ENCODE results near the gene TRABD2A.

Gene TRABD2A

DNA sequence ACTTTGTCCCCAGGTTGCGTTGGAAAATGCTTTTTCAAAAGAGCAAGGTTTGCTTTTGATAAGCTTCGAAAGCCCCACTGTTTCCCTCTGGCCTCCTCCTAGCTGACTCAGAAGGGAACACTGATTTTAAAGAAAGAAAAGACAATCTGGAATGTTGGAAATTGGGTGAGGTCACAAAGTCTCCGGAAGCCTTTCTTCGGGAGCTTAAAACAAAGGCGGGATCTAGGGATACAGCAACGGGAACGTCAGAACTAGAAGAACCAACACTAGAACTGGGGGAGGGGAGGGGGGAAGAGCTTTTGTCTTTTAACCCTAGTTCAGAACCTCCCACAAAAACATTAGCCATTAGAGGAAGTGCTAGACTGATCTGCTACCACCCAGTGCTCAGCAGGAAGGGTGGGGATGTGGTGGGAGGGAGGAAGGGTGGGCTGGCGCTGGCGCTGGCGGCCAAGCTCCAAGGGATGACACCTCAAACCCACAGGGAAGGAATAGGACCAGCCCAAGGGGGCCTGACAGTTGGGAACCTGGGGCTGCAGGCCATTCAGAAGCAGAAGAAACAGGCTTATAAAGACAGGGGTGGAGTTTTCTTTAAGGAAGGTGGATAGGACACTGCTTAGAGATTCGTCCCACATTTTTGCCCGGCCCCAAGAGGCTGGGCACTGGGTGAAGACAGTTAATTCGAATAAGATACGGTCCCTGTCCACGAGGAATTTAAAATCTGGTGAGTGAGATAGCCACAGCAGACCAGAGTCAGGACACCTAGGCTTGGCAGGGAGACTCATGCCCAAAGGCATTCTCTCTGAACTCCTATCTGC lies 26.2 kb upstream of the TRABD2A start:
- DNase-seq (peak; percentile 78), ATAC-seq (ENCODE audit: insufficient read depth, low read depth) (peak; percentile 76)
- Histone ChIP-seq H3K4me1 (ENCODE audit: insufficient read depth, low read length) (peaks cover 29% of the 10 kb centered on the region), H3K4me2 (ENCODE audit: insufficient read depth, low read length) (peak overlapping the region; percentile 92), H3K36me3 (ENCODE audit: insufficient read depth, low read length) (peaks cover 19% of the 10 kb centered on the region), H3K9me3 (ENCODE audit: insufficient read depth, low read length, severe bottlenecking) (no peaks in the 10 kb centered on the region), H3K9ac (ENCODE audit: low read depth, low read length) (peak overlapping the region; percentile 96), H4K20me1 (ENCODE audit: insufficient read depth, low read length) (peaks cover 7% of the 10 kb centered on the region; the same call in 1 of the 2 replicates), H3K4me3 (ENCODE audit: low read depth in 1 of 2, low read length in 2 of 2) (peak overlapping the region; percentile 93; a peak in 3 of 4 replicates), H3K79me2 (ENCODE audit: insufficient read depth, low read length) (peaks cover 18% of the 10 kb centered on the region), H3K27me3 (ENCODE audit: insufficient read depth, low read length, poor library complexity) (no peaks in the 10 kb centered on the region), H3K27ac (ENCODE audit: low read length) (peak overlapping the region; percentile 84), H2AFZ (ENCODE audit: low read depth, low read length) (no peak overlapping the region)
- TF ChIP-seq EZH2 (IDR thresholded peaks at IDR 0.05; ENCODE audit: borderline replicate concordance, low read depth, low read length, severe bottlenecking) = no peak
- TF ChIP-seq, protein P1, sequence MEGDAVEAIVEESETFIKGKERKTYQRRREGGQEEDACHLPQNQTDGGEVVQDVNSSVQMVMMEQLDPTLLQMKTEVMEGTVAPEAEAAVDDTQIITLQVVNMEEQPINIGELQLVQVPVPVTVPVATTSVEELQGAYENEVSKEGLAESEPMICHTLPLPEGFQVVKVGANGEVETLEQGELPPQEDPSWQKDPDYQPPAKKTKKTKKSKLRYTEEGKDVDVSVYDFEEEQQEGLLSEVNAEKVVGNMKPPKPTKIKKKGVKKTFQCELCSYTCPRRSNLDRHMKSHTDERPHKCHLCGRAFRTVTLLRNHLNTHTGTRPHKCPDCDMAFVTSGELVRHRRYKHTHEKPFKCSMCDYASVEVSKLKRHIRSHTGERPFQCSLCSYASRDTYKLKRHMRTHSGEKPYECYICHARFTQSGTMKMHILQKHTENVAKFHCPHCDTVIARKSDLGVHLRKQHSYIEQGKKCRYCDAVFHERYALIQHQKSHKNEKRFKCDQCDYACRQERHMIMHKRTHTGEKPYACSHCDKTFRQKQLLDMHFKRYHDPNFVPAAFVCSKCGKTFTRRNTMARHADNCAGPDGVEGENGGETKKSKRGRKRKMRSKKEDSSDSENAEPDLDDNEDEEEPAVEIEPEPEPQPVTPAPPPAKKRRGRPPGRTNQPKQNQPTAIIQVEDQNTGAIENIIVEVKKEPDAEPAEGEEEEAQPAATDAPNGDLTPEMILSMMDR (IDR thresholded peaks at IDR 0.05; ENCODE audit: borderline replicate concordance, extremely low read depth, low read length, poor library complexity, severe bottlenecking) = no peak

DNA sequence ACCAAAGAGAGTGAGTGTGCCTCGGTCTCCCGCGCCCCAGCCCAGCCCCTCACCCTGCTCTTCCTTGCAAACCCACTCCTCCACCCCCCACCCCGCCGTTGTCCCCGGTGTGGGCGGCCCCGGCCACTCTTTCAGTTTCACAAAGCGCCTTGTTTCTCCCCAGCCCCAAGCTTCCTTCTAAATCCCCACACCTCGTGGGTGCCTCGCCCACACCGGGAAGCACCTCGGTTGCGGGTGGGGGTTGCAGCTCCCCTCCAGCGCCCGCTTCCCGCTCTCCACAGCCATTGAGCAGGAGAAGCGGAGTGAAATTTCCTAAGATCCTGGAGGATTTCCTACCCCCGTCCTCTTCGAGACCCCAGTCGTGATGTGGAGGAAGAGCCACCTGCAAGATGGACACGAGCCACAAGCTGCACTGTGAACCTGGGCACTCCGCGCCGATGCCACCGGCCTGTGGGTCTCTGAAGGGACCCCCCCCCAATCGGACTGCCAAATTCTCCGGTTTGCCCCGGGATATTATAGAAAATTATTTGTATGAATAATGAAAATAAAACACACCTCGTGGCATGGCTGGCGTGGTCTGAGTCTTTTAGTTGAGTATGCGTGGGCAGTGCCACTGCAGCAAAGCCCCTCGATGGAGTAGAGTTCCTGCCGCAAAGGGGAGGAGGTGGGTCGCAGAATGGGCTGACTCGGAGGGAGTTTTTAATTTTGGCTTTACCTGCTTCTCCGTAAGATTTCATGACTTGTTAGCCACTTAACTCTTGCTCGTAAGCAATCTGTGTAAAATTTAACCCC lies 25.4 kb upstream of the TRABD2A start:
- Histone ChIP-seq H3K9ac (ENCODE audit: low read depth, low read length) (peak overlapping the region; percentile 96), H3K79me2 (ENCODE audit: insufficient read depth, low read length) (peaks cover 18% of the 10 kb centered on the region), H3K27me3 (ENCODE audit: insufficient read depth, low read length, poor library complexity) (no peaks in the 10 kb centered on the region), H3K4me1 (ENCODE audit: insufficient read depth, low read length) (peaks cover 29% of the 10 kb centered on the region), H3K4me3 (ENCODE audit: low read depth in 1 of 2, low read length in 2 of 2) (peak overlapping the region; percentile 93), H3K36me3 (ENCODE audit: insufficient read depth, low read length) (peaks cover 19% of the 10 kb centered on the region), H2AFZ (ENCODE audit: low read depth, low read length) (peak overlapping the region; percentile 83), H3K27ac (ENCODE audit: low read length) (peak overlapping the region; percentile 84), H3K9me3 (ENCODE audit: insufficient read depth, low read length, severe bottlenecking) (no peaks in the 10 kb centered on the region), H3K4me2 (ENCODE audit: insufficient read depth, low read length) (peak overlapping the region; percentile 92), H4K20me1 (ENCODE audit: insufficient read depth, low read length) (peaks cover 7% of the 10 kb centered on the region; the same call in 1 of the 2 replicates)
- ATAC-seq (ENCODE audit: insufficient read depth, low read depth) (peak; percentile 24), DNase-seq (peak; percentile 64)
- TF ChIP-seq EZH2 (IDR thresholded peaks at IDR 0.05; ENCODE audit: borderline replicate concordance, low read depth, low read length, severe bottlenecking) = no peak
- TF ChIP-seq, protein P1 (IDR thresholded peaks at IDR 0.05; ENCODE audit: borderline replicate concordance, extremely low read depth, low read length, poor library complexity, severe bottlenecking) = no peak

DNA sequence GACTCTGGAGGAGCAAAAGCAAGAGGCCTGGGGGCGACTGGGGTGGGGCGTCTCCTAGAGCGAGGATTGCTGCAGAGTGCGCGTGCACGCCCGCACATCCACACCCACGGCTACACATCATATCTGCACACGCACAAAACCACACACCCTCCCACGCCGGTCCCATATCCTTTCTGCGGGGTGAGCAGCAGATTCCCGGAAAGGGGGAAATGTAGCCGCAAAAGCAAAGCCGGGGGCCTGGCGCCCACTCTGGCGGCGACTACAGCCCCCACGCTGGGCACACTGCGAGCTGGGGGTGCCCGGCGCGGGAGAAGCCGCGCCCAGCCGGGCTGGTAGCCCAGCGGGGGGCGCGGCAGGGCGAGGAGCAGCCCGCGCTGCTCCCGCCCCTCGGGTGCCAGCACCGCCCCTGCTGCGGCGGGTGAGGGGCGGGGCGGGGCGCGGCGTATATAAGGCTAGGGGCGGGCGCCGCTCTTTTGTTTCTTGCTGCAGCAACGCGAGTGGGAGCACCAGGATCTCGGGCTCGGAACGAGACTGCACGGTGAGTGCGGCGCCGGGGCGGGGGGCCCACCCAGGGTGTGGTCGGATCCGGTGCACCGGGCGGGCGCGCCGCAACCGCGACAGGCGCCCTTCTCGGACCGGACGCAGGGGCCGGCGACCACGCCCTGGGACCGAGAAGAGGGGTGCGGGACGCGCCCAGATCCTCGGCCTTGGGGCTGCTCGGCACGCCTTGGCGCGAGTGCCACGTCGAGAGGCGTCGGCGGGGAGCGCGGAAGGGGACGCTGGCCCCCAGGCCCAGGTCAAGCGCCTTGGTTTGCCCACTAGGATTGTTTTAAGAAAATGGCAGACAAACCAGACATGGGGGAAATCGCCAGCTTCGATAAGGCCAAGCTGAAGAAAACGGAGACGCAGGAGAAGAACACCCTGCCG lies 24.6 kb upstream of the TRABD2A start, which contains the start of gene TMSB10:
TSS of gene TMSB10 (plus strand) at position 476 of the 927 bp plus-strand sequence.
- DNase-seq = peak; percentile 89
- H3K4me3 ChIP-seq (ENCODE audit: low read depth in 1 of 2, low read length in 2 of 2) = peak within 1 kb of the TSS; percentile 93
- peak within 1 kb of the TSS; percentile 88 for H2AFZ ChIP-seq (ENCODE audit: low read depth, low read length)
- peaks cover 29% of the 10 kb centered on the region for H3K4me1 ChIP-seq (ENCODE audit: insufficient read depth, low read length)
- peaks cover 18% of the 10 kb centered on the region for H3K79me2 ChIP-seq (ENCODE audit: insufficient read depth, low read length)
- peaks cover 19% of the 10 kb centered on the region for H3K36me3 ChIP-seq (ENCODE audit: insufficient read depth, low read length)
- H3K27ac ChIP-seq (ENCODE audit: low read length) = peak within 1 kb of the TSS; percentile 84
- no peaks in the 10 kb centered on the region for H3K9me3 ChIP-seq (ENCODE audit: insufficient read depth, low read length, severe bottlenecking)
- no peak for TF ChIP-seq EZH2 (IDR thresholded peaks at IDR 0.05; ENCODE audit: borderline replicate concordance, low read depth, low read length, severe bottlenecking)
- TF ChIP-seq, protein P1 (IDR thresholded peaks at IDR 0.05; ENCODE audit: borderline replicate concordance, extremely low read depth, low read length, poor library complexity, severe bottlenecking) = peak; percentile 24
- H3K4me2 ChIP-seq (ENCODE audit: insufficient read depth, low read length) = peak within 1 kb of the TSS; percentile 92
- H3K9ac ChIP-seq (ENCODE audit: low read depth, low read length) = peak within 1 kb of the TSS; percentile 96
- no peaks in the 10 kb centered on the region for H3K27me3 ChIP-seq (ENCODE audit: insufficient read depth, low read length, poor library complexity)
- H4K20me1 ChIP-seq (ENCODE audit: insufficient read depth, low read length) = peaks cover 7% of the 10 kb centered on the region; the same call in 1 of the 2 replicates
- peak; percentile 71 for ATAC-seq (ENCODE audit: insufficient read depth, low read depth)

Measured in DND-41 (cell line).